ENCODE data around the gene DGKB. TPM values are rescaled to one million over a fixed set of nuclear protein-coding genes. Genes with fewer than 3 reads are reported as not detected.

DGKB gene
- total RNA-seq, 1 experiment from 2014 or later: not detected

DNA sequence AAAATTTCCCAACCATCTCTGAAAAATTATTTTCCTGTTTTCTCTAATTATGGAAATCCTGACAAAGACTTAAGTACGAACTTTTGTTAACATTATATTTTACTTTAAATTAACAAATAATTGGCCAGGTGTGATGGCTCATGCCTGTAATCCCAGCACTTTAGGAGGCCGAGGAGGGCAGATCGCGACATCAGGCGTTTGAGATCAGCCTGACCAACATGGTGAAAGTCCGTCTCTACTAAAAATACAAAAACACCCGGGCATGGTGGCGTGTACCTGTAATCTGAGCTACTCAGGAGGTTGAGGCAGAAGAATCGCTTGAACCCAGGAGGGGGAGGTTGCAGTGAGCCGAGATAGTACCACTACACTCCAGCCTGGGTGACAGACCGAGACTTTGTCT lies 32.2 kb downstream of the DGKB start:
- peaks cover 3% of the 10 kb centered on the region for H3K9me3 ChIP-seq (ENCODE audit: low read depth, low read length, poor library complexity, severe bottlenecking)
- BruUV-seq (replicated peaks): no TSS peak
- intact Hi-C loops (cut with micrococcal nuclease; ENCODE audit: unreplicated experiment): no loop called here
- no peak overlapping the region for H3K27ac ChIP-seq (ENCODE audit: low read depth, low read length, poor library complexity, severe bottlenecking)
- no peaks in the 10 kb centered on the region for H3K4me1 ChIP-seq (ENCODE audit: insufficient read depth, low read length, poor library complexity, severe bottlenecking)
- CTCF ChIA-PET: no interaction called here
- H3K4me3 ChIP-seq (ENCODE audit: low read depth, low read length, poor library complexity, severe bottlenecking): no peak overlapping the region
- H3K27me3 ChIP-seq (replicated peaks; ENCODE audit: insufficient read depth, low read depth, low read length, poor library complexity): no peaks in the 10 kb centered on the region
- DNase-seq (ENCODE audit: low spot score): no peak
- POLR2A ChIA-PET (ENCODE audit: low non-redundant PET): no interaction called here
- TF ChIP-seq, protein P1, sequence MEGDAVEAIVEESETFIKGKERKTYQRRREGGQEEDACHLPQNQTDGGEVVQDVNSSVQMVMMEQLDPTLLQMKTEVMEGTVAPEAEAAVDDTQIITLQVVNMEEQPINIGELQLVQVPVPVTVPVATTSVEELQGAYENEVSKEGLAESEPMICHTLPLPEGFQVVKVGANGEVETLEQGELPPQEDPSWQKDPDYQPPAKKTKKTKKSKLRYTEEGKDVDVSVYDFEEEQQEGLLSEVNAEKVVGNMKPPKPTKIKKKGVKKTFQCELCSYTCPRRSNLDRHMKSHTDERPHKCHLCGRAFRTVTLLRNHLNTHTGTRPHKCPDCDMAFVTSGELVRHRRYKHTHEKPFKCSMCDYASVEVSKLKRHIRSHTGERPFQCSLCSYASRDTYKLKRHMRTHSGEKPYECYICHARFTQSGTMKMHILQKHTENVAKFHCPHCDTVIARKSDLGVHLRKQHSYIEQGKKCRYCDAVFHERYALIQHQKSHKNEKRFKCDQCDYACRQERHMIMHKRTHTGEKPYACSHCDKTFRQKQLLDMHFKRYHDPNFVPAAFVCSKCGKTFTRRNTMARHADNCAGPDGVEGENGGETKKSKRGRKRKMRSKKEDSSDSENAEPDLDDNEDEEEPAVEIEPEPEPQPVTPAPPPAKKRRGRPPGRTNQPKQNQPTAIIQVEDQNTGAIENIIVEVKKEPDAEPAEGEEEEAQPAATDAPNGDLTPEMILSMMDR (conservative IDR thresholded peaks at IDR 0.05; ENCODE audit: low read depth, low read length): no peak
- TF ChIP-seq EZH2 (IDR thresholded peaks at IDR 0.05; ENCODE audit: borderline replicate concordance, low read depth, low read length, poor library complexity, severe bottlenecking): no peak
- no peaks in the 10 kb centered on the region for H3K36me3 ChIP-seq (ENCODE audit: insufficient read depth, low read length, poor library complexity, severe bottlenecking)

DNA sequence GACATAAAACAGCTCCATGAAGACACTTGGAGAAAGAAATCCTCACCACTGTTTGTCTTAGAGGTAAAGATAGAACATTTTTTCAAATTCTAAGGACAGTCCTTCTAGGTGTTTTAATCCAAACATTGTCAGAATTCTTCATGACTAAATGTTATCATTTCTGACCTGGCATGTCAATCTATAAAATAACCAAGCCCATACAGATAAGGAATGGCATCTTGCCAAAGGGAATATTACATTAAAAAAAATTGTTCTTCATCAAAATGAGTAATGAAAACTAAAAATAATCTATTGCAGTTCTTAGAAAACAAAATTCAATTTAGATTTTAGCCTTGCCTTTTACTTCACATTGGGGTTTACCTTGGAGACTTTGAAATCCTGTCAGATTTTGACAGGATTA lies 33.6 kb downstream of the DGKB start:
- POLR2A ChIA-PET (ENCODE audit: low non-redundant PET): no interaction called here
- intact Hi-C loops (cut with micrococcal nuclease; ENCODE audit: unreplicated experiment): no loop called here
- CTCF ChIA-PET: no interaction called here

DNA sequence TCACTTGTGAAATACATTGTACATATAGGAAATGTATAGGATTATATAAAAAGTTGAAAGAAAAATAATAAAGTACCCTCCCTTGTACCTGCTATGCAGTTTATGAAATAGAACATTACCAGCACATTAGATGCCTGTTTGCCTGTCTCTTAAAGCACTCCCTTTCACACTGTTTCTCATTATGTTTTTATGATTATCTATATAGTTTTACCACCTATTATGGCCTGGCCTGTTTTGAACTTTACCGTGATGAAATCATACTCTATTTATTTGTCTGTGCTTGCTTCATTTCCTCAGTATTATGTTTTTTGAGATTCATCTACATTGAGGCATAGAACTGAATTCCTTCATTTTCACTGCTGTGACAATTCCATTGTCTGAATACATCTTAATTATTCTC lies 41.1 kb downstream of the DGKB start:
- POLR2A ChIA-PET (ENCODE audit: low non-redundant PET): no interaction called here
- Histone ChIP-seq H3K9me3 (ENCODE audit: low read depth, low read length, poor library complexity, severe bottlenecking) (no peaks in the 10 kb centered on the region), H3K36me3 (ENCODE audit: insufficient read depth, low read length, poor library complexity, severe bottlenecking) (no peaks in the 10 kb centered on the region), H3K27ac (ENCODE audit: low read depth, low read length, poor library complexity, severe bottlenecking) (no peak overlapping the region), H3K27me3 (replicated peaks; ENCODE audit: insufficient read depth, low read depth, low read length, poor library complexity) (no peaks in the 10 kb centered on the region), H3K4me3 (ENCODE audit: low read depth, low read length, poor library complexity, severe bottlenecking) (no peak overlapping the region), H3K4me1 (ENCODE audit: insufficient read depth, low read length, poor library complexity, severe bottlenecking) (no peaks in the 10 kb centered on the region)
- no TSS peak for BruUV-seq (replicated peaks)
- TF ChIP-seq, protein P1 (conservative IDR thresholded peaks at IDR 0.05; ENCODE audit: low read depth, low read length): no peak
- no peak for TF ChIP-seq EZH2 (IDR thresholded peaks at IDR 0.05; ENCODE audit: borderline replicate concordance, low read depth, low read length, poor library complexity, severe bottlenecking)
- no peak for DNase-seq (ENCODE audit: low spot score)
- CTCF ChIA-PET: no interaction called here
- intact Hi-C loops (cut with micrococcal nuclease; ENCODE audit: unreplicated experiment): no loop called here

More for the DNA sequence above, 33.6 kb downstream of the DGKB start:
- TF ChIP-seq, protein P1 (conservative IDR thresholded peaks at IDR 0.05; ENCODE audit: low read depth, low read length): no peak
- TF ChIP-seq EZH2 (IDR thresholded peaks at IDR 0.05; ENCODE audit: borderline replicate concordance, low read depth, low read length, poor library complexity, severe bottlenecking): no peak
- peaks cover 3% of the 10 kb centered on the region for H3K9me3 ChIP-seq (ENCODE audit: low read depth, low read length, poor library complexity, severe bottlenecking)
- H3K27me3 ChIP-seq (replicated peaks; ENCODE audit: insufficient read depth, low read depth, low read length, poor library complexity): no peaks in the 10 kb centered on the region
- no peaks in the 10 kb centered on the region for H3K36me3 ChIP-seq (ENCODE audit: insufficient read depth, low read length, poor library complexity, severe bottlenecking)
- no TSS peak for BruUV-seq (replicated peaks)
- no peaks in the 10 kb centered on the region for H3K4me1 ChIP-seq (ENCODE audit: insufficient read depth, low read length, poor library complexity, severe bottlenecking)
- DNase-seq (ENCODE audit: low spot score): no peak
- no peak overlapping the region for H3K27ac ChIP-seq (ENCODE audit: low read depth, low read length, poor library complexity, severe bottlenecking)
- no peak overlapping the region for H3K4me3 ChIP-seq (ENCODE audit: low read depth, low read length, poor library complexity, severe bottlenecking)
